Sigmoid colon (tissue), 4 donors: Measurements from ENCODE around the gene CADM2.

ENCODE experiments used
- POLR2A ChIP-seq, 2 donors: fragments of 450-650 bp; IDR thresholded peaks; one replicate each; pipeline ENCODE4 v1.6.1; 2016; ENCODE audit warnings: antibody characterized with exemption in 2 of 2, mild to moderate bottlenecking in 2 of 2, moderate library complexity in 2 of 2
- POLR2AphosphoS5 ChIP-seq, 4 donors: sonication (generic); formaldehyde crosslinking; IDR thresholded peaks; one replicate each; pipeline ENCODE4 v1.6.1; 2017; ENCODE audit warnings: antibody characterized with exemption in 4 of 4
- TF ChIP-seq, protein P1 (sequence below), 4 experiments: fragments of 450-650 bp in 3 of 4; fragments of 200-600 bp in 1 of 4; IDR thresholded peaks; one replicate each; pipeline ENCODE4 v1.5.1; 2016 to 2019; ENCODE audit warnings: antibody characterized with exemption in 4 of 4, mild to moderate bottlenecking in 3 of 4, moderate library complexity in 2 of 4

DNA sequence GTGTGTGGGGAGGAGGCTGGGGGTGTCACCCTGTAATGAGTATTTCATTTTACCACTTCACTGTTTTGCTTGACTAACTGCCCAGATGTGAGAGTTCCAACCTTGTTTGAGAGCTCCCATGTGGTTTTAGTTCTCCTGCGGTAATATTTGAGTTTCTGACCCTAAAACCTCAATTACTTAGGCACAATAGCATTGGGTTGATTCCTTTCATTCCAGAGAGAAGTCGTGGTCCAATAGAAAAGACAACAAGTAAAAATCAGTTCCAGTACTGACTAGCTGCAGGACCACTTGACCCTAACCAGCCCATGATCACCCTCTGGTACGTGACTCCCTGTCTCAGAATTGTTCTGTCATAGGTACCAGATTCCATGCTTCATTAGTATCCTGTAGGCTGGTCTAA is 630.4 kb downstream of the CADM2 start:
- TF ChIP-seq, protein P1, sequence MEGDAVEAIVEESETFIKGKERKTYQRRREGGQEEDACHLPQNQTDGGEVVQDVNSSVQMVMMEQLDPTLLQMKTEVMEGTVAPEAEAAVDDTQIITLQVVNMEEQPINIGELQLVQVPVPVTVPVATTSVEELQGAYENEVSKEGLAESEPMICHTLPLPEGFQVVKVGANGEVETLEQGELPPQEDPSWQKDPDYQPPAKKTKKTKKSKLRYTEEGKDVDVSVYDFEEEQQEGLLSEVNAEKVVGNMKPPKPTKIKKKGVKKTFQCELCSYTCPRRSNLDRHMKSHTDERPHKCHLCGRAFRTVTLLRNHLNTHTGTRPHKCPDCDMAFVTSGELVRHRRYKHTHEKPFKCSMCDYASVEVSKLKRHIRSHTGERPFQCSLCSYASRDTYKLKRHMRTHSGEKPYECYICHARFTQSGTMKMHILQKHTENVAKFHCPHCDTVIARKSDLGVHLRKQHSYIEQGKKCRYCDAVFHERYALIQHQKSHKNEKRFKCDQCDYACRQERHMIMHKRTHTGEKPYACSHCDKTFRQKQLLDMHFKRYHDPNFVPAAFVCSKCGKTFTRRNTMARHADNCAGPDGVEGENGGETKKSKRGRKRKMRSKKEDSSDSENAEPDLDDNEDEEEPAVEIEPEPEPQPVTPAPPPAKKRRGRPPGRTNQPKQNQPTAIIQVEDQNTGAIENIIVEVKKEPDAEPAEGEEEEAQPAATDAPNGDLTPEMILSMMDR (IDR thresholded peaks at IDR 0.05), result no peak
- TF ChIP-seq POLR2AphosphoS5 (IDR thresholded peaks at IDR 0.05), result no peak
- no peak for TF ChIP-seq POLR2A (IDR thresholded peaks at IDR 0.05)
